ENCODE results near the gene MAN1B1.
A peak's percentile ranks its signal among the peaks of the same experiment; 100 is the strongest.

The MAN1B1 gene

DNA sequence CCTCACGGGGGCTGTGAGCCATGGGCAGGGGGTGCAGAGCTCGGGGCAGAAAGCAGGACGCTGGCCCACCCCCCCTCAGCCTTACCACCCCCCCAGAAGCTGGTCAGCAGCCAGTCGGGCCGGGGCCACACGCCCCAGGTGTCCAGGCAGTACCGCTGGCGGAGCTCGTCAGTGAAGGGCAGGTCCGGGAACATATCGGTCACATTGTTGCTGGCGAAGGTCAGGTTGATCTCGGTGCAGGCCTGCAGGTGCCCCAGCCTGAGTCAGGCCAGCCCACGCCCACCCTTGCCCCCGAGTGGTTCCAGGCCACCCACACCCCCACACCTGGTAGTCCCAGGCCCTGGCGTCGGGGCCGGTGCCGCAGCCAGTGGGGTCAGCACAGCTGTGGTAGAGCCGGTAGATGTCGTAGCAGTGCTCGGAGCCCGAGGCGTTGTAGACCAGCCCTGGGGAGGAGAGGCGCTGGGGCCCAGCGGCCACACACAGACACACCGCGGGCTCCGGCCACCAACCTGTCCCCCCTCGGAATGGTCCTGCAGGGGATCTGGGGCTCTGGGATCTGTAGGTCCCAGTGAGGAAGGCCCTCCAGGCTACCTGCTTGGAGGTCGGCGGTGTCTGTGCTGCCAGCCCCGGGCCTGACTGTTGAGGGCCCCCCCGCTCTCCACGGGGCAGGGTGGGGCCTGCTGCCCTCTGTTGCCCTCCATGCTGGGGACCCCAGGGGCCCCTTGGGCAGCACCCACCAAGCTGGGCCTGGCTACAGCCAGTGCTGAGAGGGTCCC, 25.2 kb downstream of the MAN1B1 start:
- Histone ChIP-seq H3K27ac (ENCODE audit: insufficient read depth, low read depth, low read length, poor library complexity, severe bottlenecking) (no peak overlapping the region), H3K4me1 (ENCODE audit: control insufficient read depth, insufficient read depth, low read length) (no peaks in the 10 kb centered on the region), H3K4me3 (ENCODE audit: insufficient read depth, low read depth, low read length) (no peak overlapping the region), H3K36me3 (ENCODE audit: control insufficient read depth, insufficient read depth, low read length) (no peaks in the 10 kb centered on the region), H3K9me3 (ENCODE audit: control insufficient read depth, low read length) (no peaks in the 10 kb centered on the region), H3K27me3 (ENCODE audit: control insufficient read depth, insufficient read depth, low read length, poor library complexity, severe bottlenecking) (peaks cover 37% of the 10 kb centered on the region)
- 87 to 88% methylated on average over 35 of the region's 35 CpGs for WGBS, 2 experiments

- H3K9me3 ChIP-seq (ENCODE audit: control insufficient read depth, low read length), result no peaks in the 10 kb centered on the region
- H3K27ac ChIP-seq (ENCODE audit: insufficient read depth, low read depth, low read length, poor library complexity, severe bottlenecking), result no peak overlapping the region
- 91 to 92% methylated on average over 42 of the region's 42 CpGs for whole genome bisulfite sequencing, 2 experiments
- H3K4me1 ChIP-seq (ENCODE audit: control insufficient read depth, insufficient read depth, low read length), result no peaks in the 10 kb centered on the region
- no peak overlapping the region for H3K4me3 ChIP-seq (ENCODE audit: insufficient read depth, low read depth, low read length)
- H3K27me3 ChIP-seq (ENCODE audit: control insufficient read depth, insufficient read depth, low read length, poor library complexity, severe bottlenecking), result peaks cover 37% of the 10 kb centered on the region
- no peaks in the 10 kb centered on the region for H3K36me3 ChIP-seq (ENCODE audit: control insufficient read depth, insufficient read depth, low read length)
Observed at GRCh38 chr9:137112564-137113384, 26.0 kb downstream of the MAN1B1 start.

DNA sequence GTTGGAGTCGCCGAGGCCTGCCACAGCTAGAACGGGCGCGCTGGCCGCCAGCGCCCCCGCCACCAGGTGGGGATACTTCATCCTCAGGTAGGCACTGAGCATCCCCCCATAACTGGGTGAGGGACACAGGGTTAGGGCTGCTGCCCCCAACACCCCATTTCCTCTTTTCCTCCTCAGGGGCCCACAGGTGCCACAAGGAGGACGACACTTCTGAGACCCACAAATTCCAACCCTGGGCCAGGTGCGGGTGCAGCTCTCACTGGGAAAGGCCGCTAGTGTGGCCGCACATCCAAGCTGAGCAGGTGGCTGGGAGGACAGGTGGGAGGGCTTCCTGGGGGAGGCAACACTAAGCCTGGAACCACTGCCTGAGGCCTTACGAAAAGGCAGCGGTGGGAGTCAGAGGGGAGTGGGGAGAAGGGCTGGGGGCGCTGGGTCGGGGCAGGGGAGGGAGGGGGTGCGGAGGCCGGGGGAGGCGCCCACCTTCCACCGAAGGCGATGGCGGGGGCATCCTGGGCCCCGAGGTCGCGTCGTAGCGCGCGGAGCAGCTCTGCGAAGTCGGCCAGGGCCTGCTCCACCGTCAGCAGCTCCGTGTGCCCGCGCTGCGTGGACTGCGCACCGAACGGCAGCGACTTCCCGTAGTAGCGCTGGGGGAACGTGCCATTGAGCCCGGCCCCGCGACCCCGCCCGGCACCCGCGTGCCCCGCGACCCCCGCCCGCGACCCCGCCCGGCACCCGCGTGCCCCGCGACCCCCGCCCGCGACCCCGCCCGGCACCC, 26.8 kb downstream of the MAN1B1 start:
- no peaks in the 10 kb centered on the region for H3K36me3 ChIP-seq (ENCODE audit: control insufficient read depth, insufficient read depth, low read length)
- peaks cover 37% of the 10 kb centered on the region for H3K27me3 ChIP-seq (ENCODE audit: control insufficient read depth, insufficient read depth, low read length, poor library complexity, severe bottlenecking)
- H3K9me3 ChIP-seq (ENCODE audit: control insufficient read depth, low read length), result no peaks in the 10 kb centered on the region
- 66 to 68% methylated on average over 66 of the region's 66 CpGs for WGBS, 2 experiments
- no peaks in the 10 kb centered on the region for H3K4me1 ChIP-seq (ENCODE audit: control insufficient read depth, insufficient read depth, low read length)
- H3K27ac ChIP-seq (ENCODE audit: insufficient read depth, low read depth, low read length, poor library complexity, severe bottlenecking), result no peak overlapping the region
- no peak overlapping the region for H3K4me3 ChIP-seq (ENCODE audit: insufficient read depth, low read depth, low read length)

DNA sequence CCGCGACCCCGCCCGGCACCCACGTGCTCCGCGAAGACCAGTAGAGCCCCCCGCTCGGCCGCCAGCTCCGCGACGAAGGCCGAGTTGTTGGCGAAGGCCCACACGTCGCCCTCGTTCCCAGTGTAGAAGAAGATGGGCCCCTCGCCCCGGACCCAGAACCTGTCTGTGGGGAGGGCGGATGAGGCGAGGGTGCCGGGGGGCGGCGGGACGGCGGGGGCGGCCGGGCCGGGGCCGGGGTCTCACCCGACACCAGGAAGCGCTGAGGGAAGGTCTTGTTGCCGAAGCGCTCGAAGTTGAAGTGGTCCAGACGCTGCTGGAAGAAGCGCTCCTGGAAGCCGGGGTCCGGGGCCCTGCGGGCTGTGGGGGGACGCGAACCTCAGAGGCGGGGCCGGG, 27.4 kb downstream of the MAN1B1 start:
- H3K27ac ChIP-seq (ENCODE audit: insufficient read depth, low read depth, low read length, poor library complexity, severe bottlenecking), result no peak overlapping the region
- H3K9me3 ChIP-seq (ENCODE audit: control insufficient read depth, low read length), result no peaks in the 10 kb centered on the region
- H3K36me3 ChIP-seq (ENCODE audit: control insufficient read depth, insufficient read depth, low read length), result no peaks in the 10 kb centered on the region
- 10 to 19% methylated on average over 45 of the region's 45 CpGs for WGBS, 2 experiments
- peak overlapping the region; percentile 39 for H3K4me3 ChIP-seq (ENCODE audit: insufficient read depth, low read depth, low read length)
- no peaks in the 10 kb centered on the region for H3K4me1 ChIP-seq (ENCODE audit: control insufficient read depth, insufficient read depth, low read length)
- H3K27me3 ChIP-seq (ENCODE audit: control insufficient read depth, insufficient read depth, low read length, poor library complexity, severe bottlenecking), result peaks cover 37% of the 10 kb centered on the region

DNA sequence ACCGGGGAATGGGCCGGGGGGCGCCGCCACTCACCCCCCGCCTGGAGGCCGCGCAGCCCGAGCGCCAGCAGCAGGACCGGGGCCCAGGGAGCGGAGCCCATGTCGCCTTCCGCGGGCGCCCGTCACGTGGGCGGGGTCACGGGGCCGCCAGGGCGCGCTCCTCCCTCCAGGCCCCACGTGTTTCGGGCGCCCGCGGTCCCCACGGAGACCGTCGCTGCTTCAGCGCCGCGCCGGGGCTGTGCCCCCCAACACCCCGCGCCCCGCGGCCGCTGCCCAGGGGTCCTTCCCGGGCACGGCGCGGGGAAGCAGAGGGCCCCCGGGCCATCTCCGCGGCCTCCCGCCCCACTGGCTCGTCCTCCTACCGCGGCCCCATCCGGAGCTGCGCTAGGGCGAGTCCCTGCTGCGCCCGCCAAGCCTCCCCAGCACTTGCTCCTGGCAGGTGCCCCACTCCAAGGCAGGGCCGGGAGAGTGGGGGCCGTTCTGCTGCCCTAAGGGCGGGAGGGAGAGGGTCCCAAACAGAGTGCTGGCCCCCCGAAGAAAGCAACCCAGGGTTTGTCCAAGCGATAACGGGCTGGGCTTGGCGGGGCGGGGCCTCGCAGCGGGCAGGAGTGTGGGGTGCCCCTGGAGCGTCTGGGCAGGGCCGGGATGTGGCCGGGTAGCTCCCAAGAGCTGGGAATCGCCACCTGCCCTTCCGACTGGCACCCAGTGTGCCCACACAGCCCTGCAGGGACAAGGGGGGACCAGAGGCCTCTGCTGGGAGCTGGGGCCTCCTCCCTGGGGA, 28.0 kb downstream of the MAN1B1 start, which contains the start of gene DPP7:
Gene DPP7 (minus strand): TSS at position 121 of the 781 bp plus-strand sequence. CDS start 20 bp downstream, at position 101.
- Histone ChIP-seq H3K9me3 (ENCODE audit: control insufficient read depth, low read length) (no peaks in the 10 kb centered on the region), H3K27ac (ENCODE audit: insufficient read depth, low read depth, low read length, poor library complexity, severe bottlenecking) (no peak within 1 kb of the TSS), H3K36me3 (ENCODE audit: control insufficient read depth, insufficient read depth, low read length) (no peaks in the 10 kb centered on the region), H3K4me3 (ENCODE audit: insufficient read depth, low read depth, low read length) (peak within 1 kb of the TSS; percentile 39), H3K27me3 (ENCODE audit: control insufficient read depth, insufficient read depth, low read length, poor library complexity, severe bottlenecking) (peaks cover 37% of the 10 kb centered on the region), H3K4me1 (ENCODE audit: control insufficient read depth, insufficient read depth, low read length) (no peaks in the 10 kb centered on the region)
- WGBS, 2 experiments, result 13 to 14% methylated on average over 70 of the region's 70 CpGs

GRCh38 chr9:137115394-137116026, 28.7 kb downstream of the MAN1B1 start:
- no peak overlapping the region for H3K27ac ChIP-seq (ENCODE audit: insufficient read depth, low read depth, low read length, poor library complexity, severe bottlenecking)
- H3K4me3 ChIP-seq (ENCODE audit: insufficient read depth, low read depth, low read length), result no peak overlapping the region
- H3K36me3 ChIP-seq (ENCODE audit: control insufficient read depth, insufficient read depth, low read length), result no peaks in the 10 kb centered on the region
- whole genome bisulfite sequencing, 2 experiments, result 86 to 87% methylated on average over 21 of the region's 21 CpGs
- H3K4me1 ChIP-seq (ENCODE audit: control insufficient read depth, insufficient read depth, low read length), result no peaks in the 10 kb centered on the region
- peaks cover 37% of the 10 kb centered on the region for H3K27me3 ChIP-seq (ENCODE audit: control insufficient read depth, insufficient read depth, low read length, poor library complexity, severe bottlenecking)
- H3K9me3 ChIP-seq (ENCODE audit: control insufficient read depth, low read length), result no peaks in the 10 kb centered on the region

GRCh38 chr9:137116027-137116507, 29.3 kb downstream of the MAN1B1 start:
- Histone ChIP-seq H3K27me3 (ENCODE audit: control insufficient read depth, insufficient read depth, low read length, poor library complexity, severe bottlenecking) (peaks cover 37% of the 10 kb centered on the region), H3K4me3 (ENCODE audit: insufficient read depth, low read depth, low read length) (no peak overlapping the region), H3K27ac (ENCODE audit: insufficient read depth, low read depth, low read length, poor library complexity, severe bottlenecking) (no peak overlapping the region), H3K36me3 (ENCODE audit: control insufficient read depth, insufficient read depth, low read length) (no peaks in the 10 kb centered on the region), H3K4me1 (ENCODE audit: control insufficient read depth, insufficient read depth, low read length) (no peaks in the 10 kb centered on the region), H3K9me3 (ENCODE audit: control insufficient read depth, low read length) (no peaks in the 10 kb centered on the region)
- WGBS, 2 experiments, result 70 to 76% methylated on average over 6 of the region's 6 CpGs

GRCh38 chr9:137116728-137117127, 29.9 kb downstream of the MAN1B1 start:
- WGBS, 2 experiments, result 89 to 91% methylated on average over 17 of the region's 17 CpGs
- Histone ChIP-seq H3K4me1 (ENCODE audit: control insufficient read depth, insufficient read depth, low read length) (no peaks in the 10 kb centered on the region), H3K27ac (ENCODE audit: insufficient read depth, low read depth, low read length, poor library complexity, severe bottlenecking) (no peak overlapping the region), H3K9me3 (ENCODE audit: control insufficient read depth, low read length) (no peaks in the 10 kb centered on the region), H3K4me3 (ENCODE audit: insufficient read depth, low read depth, low read length) (no peak overlapping the region), H3K27me3 (ENCODE audit: control insufficient read depth, insufficient read depth, low read length, poor library complexity, severe bottlenecking) (peaks cover 37% of the 10 kb centered on the region), H3K36me3 (ENCODE audit: control insufficient read depth, insufficient read depth, low read length) (no peaks in the 10 kb centered on the region)

DNA sequence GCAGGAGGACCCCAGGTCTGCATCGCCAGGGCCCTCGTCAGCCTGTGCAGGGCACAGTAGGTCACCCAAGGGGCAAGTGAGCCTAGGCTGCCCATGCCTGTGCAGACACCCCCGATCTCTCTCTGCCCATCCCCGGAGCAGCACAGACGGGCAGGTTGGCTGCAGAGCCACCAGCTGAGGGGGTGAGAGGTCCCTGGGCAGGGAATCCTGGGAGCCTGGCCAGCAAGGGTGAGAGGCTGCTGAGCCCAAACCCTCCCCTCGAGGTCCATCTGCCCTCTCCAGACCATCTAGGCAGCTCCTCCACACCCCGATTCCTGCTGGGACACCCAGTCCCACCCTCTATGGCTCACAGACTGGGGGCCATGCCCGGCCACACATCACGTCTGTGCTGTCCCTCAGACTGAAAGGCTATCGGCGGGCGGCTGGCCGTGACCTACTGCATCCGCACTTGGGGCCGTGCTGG, 30.5 kb downstream of the MAN1B1 start:
- Histone ChIP-seq H3K4me3 (ENCODE audit: insufficient read depth, low read depth, low read length) (no peak overlapping the region), H3K4me1 (ENCODE audit: control insufficient read depth, insufficient read depth, low read length) (no peaks in the 10 kb centered on the region), H3K9me3 (ENCODE audit: control insufficient read depth, low read length) (no peaks in the 10 kb centered on the region), H3K27ac (ENCODE audit: insufficient read depth, low read depth, low read length, poor library complexity, severe bottlenecking) (no peak overlapping the region), H3K36me3 (ENCODE audit: control insufficient read depth, insufficient read depth, low read length) (no peaks in the 10 kb centered on the region), H3K27me3 (ENCODE audit: control insufficient read depth, insufficient read depth, low read length, poor library complexity, severe bottlenecking) (peaks cover 37% of the 10 kb centered on the region)
- WGBS, 2 experiments, result 88 to 90% methylated on average over 14 to 15 of the region's 15 CpGs

All from ectodermal cell (in vitro differentiated cells).